Parathyroid adenoma (tissue), 2 donors: ENCODE data around the gene GJA5.

Experiments used
- H2AFZ ChIP-seq: fragments of 300-600 bp; sonication (generic); one replicate; pipeline ENCODE4 v1.7.0; 2017; ENCODE audit warnings: antibody characterized with exemption, mild to moderate bottlenecking
- H3K27ac ChIP-seq: fragments of 300-600 bp; sonication (generic); one replicate; pipeline ENCODE4 v1.7.0; 2017
- H3K27me3 ChIP-seq: fragments of 300-600 bp; sonication (generic); one replicate; pipeline ENCODE4 v1.7.0; 2017; ENCODE audit warnings: low read length; ENCODE audit not compliant: control insufficient read depth, insufficient read depth
- H3K36me3 ChIP-seq: fragments of 300-600 bp; sonication (generic); one replicate; pipeline ENCODE4 v1.7.0; 2017; ENCODE audit warnings: low read length; ENCODE audit not compliant: control insufficient read depth, insufficient read depth
- H3K4me1 ChIP-seq: fragments of 300-600 bp; sonication (generic); one replicate; pipeline ENCODE4 v1.7.0; 2017; ENCODE audit warnings: control low read depth
- H3K4me2 ChIP-seq: fragments of 300-600 bp; sonication (generic); one replicate; pipeline ENCODE4 v1.7.0; 2017; ENCODE audit warnings: low read length
- H3K4me3 ChIP-seq: fragments of 300-600 bp; sonication (generic); one replicate; pipeline ENCODE4 v1.7.0; 2017; ENCODE audit warnings: low read depth, low read length
- H3K79me2 ChIP-seq: fragments of 300-600 bp; sonication (generic); one replicate; pipeline ENCODE4 v1.7.0; 2017; ENCODE audit warnings: control low read depth
- H3K9ac ChIP-seq: fragments of 300-600 bp; sonication (generic); one replicate; pipeline ENCODE4 v1.7.0; 2017; ENCODE audit warnings: mild to moderate bottlenecking
- H3K9me3 ChIP-seq: fragments of 300-600 bp; sonication (generic); one replicate; pipeline ENCODE4 v1.7.0; 2017; ENCODE audit warnings: low read length; ENCODE audit not compliant: control insufficient read depth
- TF ChIP-seq, protein P1 (sequence below): fragments of 300-600 bp; sonication (generic); IDR thresholded peaks from one replicate; pipeline ENCODE4 v1.7.0; 2017; ENCODE audit warnings: antibody characterized with exemption, mild to moderate bottlenecking
- donor health status: primary hyperparathyroidism.

The GJA5 gene

DNA sequence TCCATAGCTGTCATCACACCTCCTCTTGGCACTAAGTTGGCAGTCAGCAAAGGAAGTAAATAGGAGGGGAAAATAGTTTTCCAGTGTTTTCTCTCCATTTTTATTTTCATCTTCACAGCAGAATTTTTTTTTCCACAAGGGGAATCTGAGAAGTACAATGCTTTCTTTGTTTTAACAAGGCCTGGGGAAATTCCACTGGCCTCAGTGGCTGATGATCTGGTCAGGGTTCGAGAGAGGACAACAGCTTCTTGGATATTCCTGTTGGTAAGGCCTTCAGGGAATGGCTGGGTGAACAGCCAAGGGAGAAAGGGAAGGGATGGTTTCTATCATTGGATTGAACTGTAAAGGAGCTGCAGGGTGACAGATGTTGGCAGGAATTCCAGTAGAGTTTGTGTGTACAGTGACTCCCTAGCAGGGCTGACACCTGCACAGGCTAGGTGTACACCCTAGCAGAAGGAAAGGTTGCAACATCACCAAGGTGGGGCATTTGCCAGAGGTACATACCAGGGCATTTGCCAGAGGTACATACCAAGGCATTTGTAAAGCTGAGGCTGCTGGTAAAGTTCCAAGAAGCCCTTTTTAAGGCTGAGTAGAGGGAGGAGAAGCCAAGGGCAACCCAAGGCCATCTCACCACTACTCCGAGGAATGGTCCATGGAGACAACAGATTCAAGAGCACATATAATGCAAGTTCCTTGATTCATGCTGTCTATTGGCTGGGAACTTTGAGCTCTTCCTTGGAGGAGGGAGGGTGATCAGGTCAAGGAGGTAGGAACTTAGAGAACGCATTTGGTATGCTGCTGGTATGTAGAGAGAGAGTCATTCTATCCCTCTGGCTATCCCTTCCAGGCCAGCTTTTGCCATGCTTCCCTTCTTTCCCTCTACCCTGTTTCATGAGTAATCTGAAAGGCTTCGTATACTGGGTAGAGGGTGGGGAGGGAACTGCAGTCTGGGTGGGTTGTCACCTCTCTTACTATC lies 3.1 kb downstream of the GJA5 start:
- H3K4me2 ChIP-seq = no peak overlapping the region
- H3K9ac ChIP-seq = no peak overlapping the region
- H3K36me3 ChIP-seq = no peaks in the 10 kb centered on the region
- no peaks in the 10 kb centered on the region for H3K9me3 ChIP-seq
- TF ChIP-seq, protein P1, sequence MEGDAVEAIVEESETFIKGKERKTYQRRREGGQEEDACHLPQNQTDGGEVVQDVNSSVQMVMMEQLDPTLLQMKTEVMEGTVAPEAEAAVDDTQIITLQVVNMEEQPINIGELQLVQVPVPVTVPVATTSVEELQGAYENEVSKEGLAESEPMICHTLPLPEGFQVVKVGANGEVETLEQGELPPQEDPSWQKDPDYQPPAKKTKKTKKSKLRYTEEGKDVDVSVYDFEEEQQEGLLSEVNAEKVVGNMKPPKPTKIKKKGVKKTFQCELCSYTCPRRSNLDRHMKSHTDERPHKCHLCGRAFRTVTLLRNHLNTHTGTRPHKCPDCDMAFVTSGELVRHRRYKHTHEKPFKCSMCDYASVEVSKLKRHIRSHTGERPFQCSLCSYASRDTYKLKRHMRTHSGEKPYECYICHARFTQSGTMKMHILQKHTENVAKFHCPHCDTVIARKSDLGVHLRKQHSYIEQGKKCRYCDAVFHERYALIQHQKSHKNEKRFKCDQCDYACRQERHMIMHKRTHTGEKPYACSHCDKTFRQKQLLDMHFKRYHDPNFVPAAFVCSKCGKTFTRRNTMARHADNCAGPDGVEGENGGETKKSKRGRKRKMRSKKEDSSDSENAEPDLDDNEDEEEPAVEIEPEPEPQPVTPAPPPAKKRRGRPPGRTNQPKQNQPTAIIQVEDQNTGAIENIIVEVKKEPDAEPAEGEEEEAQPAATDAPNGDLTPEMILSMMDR = no peak
- no peak overlapping the region for H3K27ac ChIP-seq
- peaks cover 2% of the 10 kb centered on the region for H3K4me1 ChIP-seq
- H3K27me3 ChIP-seq = no peaks in the 10 kb centered on the region
- H3K4me3 ChIP-seq = no peak overlapping the region
- no peak overlapping the region for H2AFZ ChIP-seq
- no peaks in the 10 kb centered on the region for H3K79me2 ChIP-seq

DNA sequence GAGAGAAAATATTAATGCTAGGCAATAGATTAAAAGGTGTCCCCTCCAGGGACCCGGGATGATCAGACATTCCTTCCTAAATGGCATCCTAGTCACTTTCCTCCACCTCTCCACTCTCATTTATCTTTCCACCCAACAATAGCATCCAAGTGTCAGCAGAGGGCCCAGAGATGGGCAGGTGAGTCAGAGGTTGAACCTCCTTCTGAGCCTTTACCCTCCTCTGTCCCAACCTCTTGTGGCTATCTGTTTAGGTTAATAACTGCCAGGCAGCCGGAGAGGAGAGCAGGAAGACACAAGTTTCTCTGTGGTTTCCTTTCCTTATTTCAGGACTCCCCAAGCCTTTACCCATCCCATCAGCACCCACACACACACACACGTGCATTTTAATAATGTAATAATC lies 4.1 kb downstream of the GJA5 start:
- peaks cover 2% of the 10 kb centered on the region for H3K4me1 ChIP-seq
- H3K9me3 ChIP-seq = no peaks in the 10 kb centered on the region
- no peak overlapping the region for H2AFZ ChIP-seq
- no peak overlapping the region for H3K9ac ChIP-seq
- H3K4me2 ChIP-seq = no peak overlapping the region
- H3K36me3 ChIP-seq = no peaks in the 10 kb centered on the region
- no peaks in the 10 kb centered on the region for H3K79me2 ChIP-seq
- no peak overlapping the region for H3K27ac ChIP-seq
- no peak overlapping the region for H3K4me3 ChIP-seq
- no peaks in the 10 kb centered on the region for H3K27me3 ChIP-seq
- TF ChIP-seq, protein P1 = no peak

DNA sequence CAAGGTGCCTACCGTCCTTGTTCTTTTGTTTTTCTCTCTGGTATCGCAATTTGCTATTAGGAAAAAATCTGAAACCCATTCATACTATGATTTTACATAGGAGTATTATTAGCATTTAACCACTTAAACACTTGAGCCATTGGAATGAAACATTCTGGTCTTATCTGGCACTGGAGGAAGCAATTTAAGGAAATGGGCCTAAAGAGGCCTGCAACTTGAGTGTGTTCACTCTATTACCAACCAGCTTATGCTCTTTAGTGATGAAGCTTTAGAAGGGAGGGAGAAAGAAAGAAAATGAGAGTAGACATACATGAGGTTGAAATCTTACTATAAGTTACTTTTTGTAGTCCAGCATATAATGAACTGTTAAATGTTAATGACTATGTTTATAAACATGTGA lies 5.7 kb downstream of the GJA5 start:
- TF ChIP-seq, protein P1 = no peak
- Histone ChIP-seq H3K9me3 (no peaks in the 10 kb centered on the region), H3K27ac (no peak overlapping the region), H3K9ac (no peak overlapping the region), H3K4me3 (no peak overlapping the region), H3K79me2 (no peaks in the 10 kb centered on the region), H3K36me3 (no peaks in the 10 kb centered on the region), H2AFZ (no peak overlapping the region), H3K4me2 (no peak overlapping the region), H3K4me1 (peaks cover 2% of the 10 kb centered on the region), H3K27me3 (no peaks in the 10 kb centered on the region)

DNA sequence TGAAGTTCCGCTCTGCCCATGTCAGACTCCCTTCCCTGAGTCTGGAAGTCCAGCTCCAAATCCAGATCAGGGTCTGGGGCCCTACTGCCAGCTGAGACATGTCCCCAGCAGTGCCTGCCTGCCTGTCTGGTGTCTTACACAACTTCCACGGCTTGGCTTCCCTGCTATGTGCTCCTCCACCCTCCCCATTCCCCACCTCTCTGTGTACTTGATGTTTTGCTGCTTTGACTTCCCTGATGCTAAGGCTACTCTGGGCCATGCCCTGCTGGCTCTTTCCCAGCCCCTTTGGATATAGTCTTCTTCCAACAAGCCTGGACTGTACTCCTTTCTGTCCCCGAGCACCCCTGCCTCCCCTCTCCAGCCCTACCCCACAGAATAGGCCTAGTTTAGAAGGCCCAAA lies 7.3 kb downstream of the GJA5 start:
- no peaks in the 10 kb centered on the region for H3K36me3 ChIP-seq
- H3K9ac ChIP-seq = no peak overlapping the region
- H3K27me3 ChIP-seq = no peaks in the 10 kb centered on the region
- no peaks in the 10 kb centered on the region for H3K9me3 ChIP-seq
- no peak overlapping the region for H2AFZ ChIP-seq
- H3K4me3 ChIP-seq = no peak overlapping the region
- H3K27ac ChIP-seq = no peak overlapping the region
- no peaks in the 10 kb centered on the region for H3K79me2 ChIP-seq
- peaks cover 2% of the 10 kb centered on the region for H3K4me1 ChIP-seq
- TF ChIP-seq, protein P1 = no peak
- no peak overlapping the region for H3K4me2 ChIP-seq
